ENCODE data around the gene NSMCE1.
A peak's percentile ranks its signal among the peaks of the same experiment; 100 is the strongest.

Gene NSMCE1

GRCh38 chr16:27259710-27260109, 8.9 kb downstream of the NSMCE1 start:
- Histone ChIP-seq H2AFZ (ENCODE audit: insufficient read depth, low read length, poor library complexity) (no peak overlapping the region), H3K9ac (ENCODE audit: low read length) (no peak overlapping the region), H3K9me3 (ENCODE audit: insufficient read depth, low read depth, low read length) (no peaks in the 10 kb centered on the region), H2AK5ac (ENCODE audit: low read length) (no peak overlapping the region), H3K27ac (ENCODE audit: low read depth, low read length) (no peak overlapping the region), H3K4me3 (ENCODE audit: low read depth, low read length) (no peak overlapping the region), H2BK12ac (ENCODE audit: low read length) (no peak overlapping the region), H3K36me3 (ENCODE audit: control insufficient read depth in 1 of 2, insufficient read depth in 2 of 2, low read length in 2 of 2) (no peaks in the 10 kb centered on the region), H3K4me1 (ENCODE audit: control insufficient read depth in 1 of 2, insufficient read depth in 2 of 2, low read length in 2 of 2) (peaks cover 6 to 8% of the 10 kb centered on the region in 2 experiments), H3K79me1 (ENCODE audit: low read length) (no peaks in the 10 kb centered on the region), H3K79me2 (ENCODE audit: control insufficient read depth, insufficient read depth, low read length, poor library complexity) (no peaks in the 10 kb centered on the region), H3K18ac (ENCODE audit: low read length) (no peak overlapping the region), H3K27me3 (ENCODE audit: insufficient read depth, low read length) (no peaks in the 10 kb centered on the region), H3K4ac (ENCODE audit: low read depth, low read length) (no peak overlapping the region), H3K23ac (ENCODE audit: low read length) (no peak overlapping the region), H4K8ac (ENCODE audit: low read depth, low read length) (no peak overlapping the region), H3K4me2 (ENCODE audit: low read length) (no peak overlapping the region), H2BK120ac (ENCODE audit: insufficient read depth, low read length, poor library complexity) (no peak overlapping the region), H3K14ac (ENCODE audit: low read length) (no peak overlapping the region), H4K91ac (ENCODE audit: low read depth, low read length) (no peak overlapping the region), H2BK5ac (ENCODE audit: low read depth, low read length, poor library complexity) (no peak overlapping the region), H4K12ac (ENCODE audit: low read depth, low read length) (no peak overlapping the region)
- WGBS (ENCODE audit: extremely low coverage, insufficient coverage, insufficient read length) = no CpG with 5 or more reads among the region's 4 CpGs
- no peak for DNase-seq

- Histone ChIP-seq H3K36me3 (ENCODE audit: control insufficient read depth in 1 of 2, insufficient read depth in 2 of 2, low read length in 2 of 2) (no peaks in the 10 kb centered on the region), H2BK5ac (ENCODE audit: low read depth, low read length, poor library complexity) (no peak overlapping the region), H3K27ac (ENCODE audit: low read depth, low read length) (peak overlapping the region; percentile 82), H2AK5ac (ENCODE audit: low read length) (no peak overlapping the region), H3K79me1 (ENCODE audit: low read length) (no peaks in the 10 kb centered on the region), H3K14ac (ENCODE audit: low read length) (no peak overlapping the region), H3K4me3 (ENCODE audit: low read depth, low read length) (no peak overlapping the region), H4K12ac (ENCODE audit: low read depth, low read length) (no peak overlapping the region), H3K4ac (ENCODE audit: low read depth, low read length) (no peak overlapping the region), H2AFZ (ENCODE audit: insufficient read depth, low read length, poor library complexity) (no peak overlapping the region), H2BK120ac (ENCODE audit: insufficient read depth, low read length, poor library complexity) (no peak overlapping the region), H4K91ac (ENCODE audit: low read depth, low read length) (no peak overlapping the region), H3K23ac (ENCODE audit: low read length) (no peak overlapping the region), H3K18ac (ENCODE audit: low read length) (no peak overlapping the region), H3K4me2 (ENCODE audit: low read length) (no peak overlapping the region), H4K8ac (ENCODE audit: low read depth, low read length) (no peak overlapping the region), H3K4me1 (ENCODE audit: control insufficient read depth in 1 of 2, insufficient read depth in 2 of 2, low read length in 2 of 2) (peaks cover 6 to 8% of the 10 kb centered on the region in 2 experiments), H2BK12ac (ENCODE audit: low read length) (no peak overlapping the region), H3K79me2 (ENCODE audit: control insufficient read depth, insufficient read depth, low read length, poor library complexity) (no peaks in the 10 kb centered on the region), H3K27me3 (ENCODE audit: insufficient read depth, low read length) (no peaks in the 10 kb centered on the region), H3K9me3 (ENCODE audit: insufficient read depth, low read depth, low read length) (no peaks in the 10 kb centered on the region), H3K9ac (ENCODE audit: low read length) (no peak overlapping the region)
- WGBS (ENCODE audit: extremely low coverage, insufficient coverage, insufficient read length) = no CpG with 5 or more reads among the region's 3 CpGs
- peak; percentile 80 to 91 for DNase-seq
Measured at GRCh38 chr16:27258241-27258734, 10.3 kb downstream of the NSMCE1 start.

- H2BK120ac ChIP-seq (ENCODE audit: insufficient read depth, low read length, poor library complexity) = no peak overlapping the region
- H3K23ac ChIP-seq (ENCODE audit: low read length) = no peak overlapping the region
- H2BK12ac ChIP-seq (ENCODE audit: low read length) = no peak overlapping the region
- no peak overlapping the region for H2AFZ ChIP-seq (ENCODE audit: insufficient read depth, low read length, poor library complexity)
- H3K27ac ChIP-seq (ENCODE audit: low read depth, low read length) = no peak overlapping the region
- no peaks in the 10 kb centered on the region for H3K27me3 ChIP-seq (ENCODE audit: insufficient read depth, low read length)
- H3K9ac ChIP-seq (ENCODE audit: low read length) = no peak overlapping the region
- no peak overlapping the region for H3K14ac ChIP-seq (ENCODE audit: low read length)
- H4K12ac ChIP-seq (ENCODE audit: low read depth, low read length) = no peak overlapping the region
- H3K4ac ChIP-seq (ENCODE audit: low read depth, low read length) = no peak overlapping the region
- H3K4me2 ChIP-seq (ENCODE audit: low read length) = no peak overlapping the region
- DNase-seq = no peak
- no peak overlapping the region for H4K91ac ChIP-seq (ENCODE audit: low read depth, low read length)
- peaks cover 6 to 8% of the 10 kb centered on the region in 2 experiments for H3K4me1 ChIP-seq (ENCODE audit: control insufficient read depth in 1 of 2, insufficient read depth in 2 of 2, low read length in 2 of 2)
- H2BK5ac ChIP-seq (ENCODE audit: low read depth, low read length, poor library complexity) = no peak overlapping the region
- no peak overlapping the region for H4K8ac ChIP-seq (ENCODE audit: low read depth, low read length)
- no peaks in the 10 kb centered on the region for H3K79me2 ChIP-seq (ENCODE audit: control insufficient read depth, insufficient read depth, low read length, poor library complexity)
- H3K4me3 ChIP-seq (ENCODE audit: low read depth, low read length) = no peak overlapping the region
- H3K9me3 ChIP-seq (ENCODE audit: insufficient read depth, low read depth, low read length) = no peaks in the 10 kb centered on the region
- no peak overlapping the region for H3K18ac ChIP-seq (ENCODE audit: low read length)
- no peaks in the 10 kb centered on the region for H3K79me1 ChIP-seq (ENCODE audit: low read length)
- no peaks in the 10 kb centered on the region for H3K36me3 ChIP-seq (ENCODE audit: control insufficient read depth in 1 of 2, insufficient read depth in 2 of 2, low read length in 2 of 2)
- no CpG with 5 or more reads among the region's 14 CpGs for WGBS (ENCODE audit: extremely low coverage, insufficient coverage, insufficient read length)
- H2AK5ac ChIP-seq (ENCODE audit: low read length) = no peak overlapping the region
Measured at GRCh38 chr16:27257271-27257670, 11.3 kb downstream of the NSMCE1 start.

- H2BK120ac ChIP-seq (ENCODE audit: insufficient read depth, low read length, poor library complexity) = no peak overlapping the region
- H4K8ac ChIP-seq (ENCODE audit: low read depth, low read length) = no peak overlapping the region
- H2BK5ac ChIP-seq (ENCODE audit: low read depth, low read length, poor library complexity) = no peak overlapping the region
- H3K14ac ChIP-seq (ENCODE audit: low read length) = no peak overlapping the region
- no peak overlapping the region for H2BK12ac ChIP-seq (ENCODE audit: low read length)
- no peak overlapping the region for H3K23ac ChIP-seq (ENCODE audit: low read length)
- no peak overlapping the region for H3K4me3 ChIP-seq (ENCODE audit: low read depth, low read length)
- H3K4ac ChIP-seq (ENCODE audit: low read depth, low read length) = no peak overlapping the region
- no peak overlapping the region for H3K18ac ChIP-seq (ENCODE audit: low read length)
- no peak overlapping the region for H3K9ac ChIP-seq (ENCODE audit: low read length)
- WGBS (ENCODE audit: extremely low coverage, insufficient coverage, insufficient read length) = no CpG with 5 or more reads among the region's 3 CpGs
- H2AFZ ChIP-seq (ENCODE audit: insufficient read depth, low read length, poor library complexity) = no peak overlapping the region
- no peaks in the 10 kb centered on the region for H3K36me3 ChIP-seq (ENCODE audit: control insufficient read depth in 1 of 2, insufficient read depth in 2 of 2, low read length in 2 of 2)
- no peak overlapping the region for H4K12ac ChIP-seq (ENCODE audit: low read depth, low read length)
- H3K79me2 ChIP-seq (ENCODE audit: control insufficient read depth, insufficient read depth, low read length, poor library complexity) = no peaks in the 10 kb centered on the region
- H3K4me1 ChIP-seq (ENCODE audit: control insufficient read depth in 1 of 2, insufficient read depth in 2 of 2, low read length in 2 of 2) = peaks cover 6 to 8% of the 10 kb centered on the region in 2 experiments
- no peaks in the 10 kb centered on the region for H3K27me3 ChIP-seq (ENCODE audit: insufficient read depth, low read length)
- H3K27ac ChIP-seq (ENCODE audit: low read depth, low read length) = no peak overlapping the region
- DNase-seq = no peak
- H3K79me1 ChIP-seq (ENCODE audit: low read length) = no peaks in the 10 kb centered on the region
- H3K9me3 ChIP-seq (ENCODE audit: insufficient read depth, low read depth, low read length) = no peaks in the 10 kb centered on the region
- H2AK5ac ChIP-seq (ENCODE audit: low read length) = no peak overlapping the region
- H3K4me2 ChIP-seq (ENCODE audit: low read length) = no peak overlapping the region
- H4K91ac ChIP-seq (ENCODE audit: low read depth, low read length) = no peak overlapping the region
Measured at GRCh38 chr16:27256861-27257260, 11.7 kb downstream of the NSMCE1 start.
